Heart left ventricle (tissue), 13 donors: ENCODE results near the gene ARHGEF18.

Experiments
- CTCF ChIP-seq, 12 donors: fragments of 200-600 bp; sonication (generic) in 4 of 12; IDR thresholded peaks; one replicate each; pipeline versions ENCODE4 v1.5.0 to v1.8.0; 2018 to 2022; ENCODE audit warnings: antibody characterized with exemption in 12 of 12, mild to moderate bottlenecking in 5 of 12
- POLR2A ChIP-seq, 2 donors: fragments of 450-650 bp; IDR thresholded peaks; one replicate each; pipeline ENCODE4 v1.6.1; 2017; ENCODE audit warnings: antibody characterized with exemption in 2 of 2, mild to moderate bottlenecking in 2 of 2, moderate library complexity in 2 of 2
- donor health status: ischemic (EF 13 %, LVEDD 7.1; RV severe dilation, severe dysfunction).
- donor health status: DM: no; HTN: yes; CAD: no.
- donor health status: DM: no; HTN: no; CAD: no.
- donor health status: ischemic (EF 25% LVEDD 6.9; RV normal size, moderate dysfunction).
- donor health status: ischemic (EF 25% LVEDD 5.7; RV mildly dilated, moderate dysfunction).
- donor health status: ischemic (EF 35%, LVEDD 5.7; RV mildly dilated, moderate dysfunction).
- donor health status: nonischemic (EF 11% LVEDD 7.7; RV severe dilation, severe dysfunction).
- donor health status: DM: yes; HTN: yes; CAD: no.
- donor health status: PGD.
- donor health status: ischemic (EF 29% LVEDD 5.4; RV normal size, mild dysfunction).
- donor health status: nonischemic (EF 23%, LVEDD 6.1; RV moderate dilation, normal function).

GRCh38 chr19:7386308-7386707, 37.6 kb downstream of the ARHGEF18 start:
- TF ChIP-seq CTCF (IDR thresholded peaks at IDR 0.05) (no peak), POLR2A (IDR thresholded peaks at IDR 0.05) (no peak)
